Keratinocyte (primary cell): ENCODE measurements around the gene METTL8. TPM values are rescaled to one million over a fixed set of nuclear protein-coding genes. Genes with fewer than 3 reads are reported as not detected.

ENCODE experiments used
- DNase-seq: peaks from one replicate; pipeline ENCODE4 v3.0.0-alpha.2; 2011; ENCODE audit warnings: low read depth, missing footprints, low spot score
- FAIRE-seq: peaks from 2 replicates; lab custom pipeline; 2011; peaks lifted over from hg19 to GRCh38; lab: Jason Lieb, UNC
- H2AFZ ChIP-seq: 2 replicates; pipeline ENCODE4 v1.6.0; 2012; ENCODE audit warnings: low read length, control low read depth, inconsistent platforms; ENCODE audit not compliant: control insufficient read depth
- H3K27ac ChIP-seq: 2 replicates; pipeline ENCODE4 v1.5.1; 2011; ENCODE audit warnings: low read length; ENCODE audit not compliant: control insufficient read depth, insufficient read depth
- H3K27me3 ChIP-seq: 3 replicates; pipeline ENCODE4 v1.6.0; 2011; ENCODE audit warnings: low read length; ENCODE audit not compliant: control insufficient read depth, insufficient read depth; ENCODE audit errors: extremely low read depth
- H3K36me3 ChIP-seq, 2 experiments: 2 replicates in 1 of 2; 3 replicates in 1 of 2; pipeline ENCODE4 v1.5.1; 2011; ENCODE audit warnings: low read length in 2 of 2, mild to moderate bottlenecking in 1 of 2; ENCODE audit not compliant: control insufficient read depth in 2 of 2, insufficient read depth in 2 of 2; ENCODE audit errors: extremely low read depth in 1 of 2
- H3K4me1 ChIP-seq: 3 replicates; pipeline ENCODE4 v1.5.1; 2011; ENCODE audit warnings: low read length; ENCODE audit not compliant: control insufficient read depth, insufficient read depth; ENCODE audit errors: extremely low read depth
- H3K4me2 ChIP-seq: 3 replicates; pipeline ENCODE4 v1.6.0; 2011; ENCODE audit warnings: low read depth, low read length; ENCODE audit not compliant: control insufficient read depth, insufficient read depth; ENCODE audit errors: extremely low read depth
- H3K4me3 ChIP-seq, 3 experiments: fragments of 200-600 bp in 1 of 3; sonication (generic) in 1 of 3; 2 replicates in 2 of 3; 3 replicates in 1 of 3; pipeline ENCODE4 v1.5.1; 2011 to 2016; ENCODE audit warnings: low read length in 3 of 3, mild to moderate bottlenecking in 3 of 3, control low read depth in 2 of 3, inconsistent platforms in 1 of 3, low read depth in 1 of 3, mixed read lengths in 1 of 3, mixed run types in 1 of 3, moderate library complexity in 1 of 3; ENCODE audit not compliant: control insufficient read depth in 2 of 3, insufficient read depth in 2 of 3; ENCODE audit errors: extremely low read depth in 1 of 3
- H3K79me2 ChIP-seq: 2 replicates; pipeline ENCODE4 v1.6.0; 2012; ENCODE audit warnings: low read length; ENCODE audit not compliant: control insufficient read depth, insufficient read depth
- H3K9ac ChIP-seq: 3 replicates; pipeline ENCODE4 v1.6.0; 2011; ENCODE audit warnings: low read length; ENCODE audit not compliant: control insufficient read depth, insufficient read depth; ENCODE audit errors: extremely low read depth
- H3K9me1 ChIP-seq: 3 replicates; pipeline ENCODE4 v1.6.0; 2011; ENCODE audit warnings: low read length; ENCODE audit not compliant: control insufficient read depth, insufficient read depth; ENCODE audit errors: extremely low read depth
- H3K9me3 ChIP-seq: 2 replicates; pipeline ENCODE4 v1.5.1; 2012; ENCODE audit warnings: low read depth, low read length; ENCODE audit not compliant: control insufficient read depth
- H4K20me1 ChIP-seq: 3 replicates; pipeline ENCODE4 v1.6.0; 2011; ENCODE audit warnings: low read length; ENCODE audit not compliant: control insufficient read depth, insufficient read depth; ENCODE audit errors: extremely low read depth
- EZH2 ChIP-seq: IDR thresholded peaks from one replicate; pipeline ENCODE4 v1.6.1; 2012; ENCODE audit warnings: inconsistent platforms, mild to moderate bottlenecking, low read length, moderate library complexity
- dilution Hi-C: fragments of 300-500 bp; cut with MboI; formaldehyde crosslinking; loops from one replicate; pipeline ENCODE4 v1.7.0; 2020; ENCODE audit warnings: low sequenced_read_pairs; ENCODE audit not compliant: extremely low pct_ligation_motif_present
- polyA minus RNA-seq, 3 experiments: library from RNA; depleted of rRNA, polyadenylated mRNA; stranded (reverse); fragments of >200 nt; gene quantifications; 1 replicate in 1 of 3; 2 replicates in 1 of 3; 3 replicates in 1 of 3; pipeline ENCODE4 v1.2.3, GENCODE V29; 2011
- polyA plus RNA-seq, 5 experiments: library from polyadenylated mRNA; depleted of rRNA in 3 of 5; stranded (reverse) in 3 of 5; stranded (forward) in 1 of 5; unstranded in 1 of 5; fragments of >200 nt; gene quantifications; 1 replicate in 1 of 5; 2 replicates in 3 of 5; 3 replicates in 1 of 5; pipeline versions ENCODE4 v1.2.1 to v1.2.3, GENCODE V29; 2011 to 2012; ENCODE audit warnings: missing spikeins in 2 of 5, low read depth in 1 of 5, low replicate concordance in 1 of 5
- TF ChIP-seq, protein P1 (sequence below), 3 experiments: IDR thresholded peaks in 1 of 3; conservative IDR thresholded peaks in 1 of 3; optimal IDR thresholded peaks in 1 of 3; 2 replicates in 2 of 3; 3 replicates in 1 of 3; pipeline versions ENCODE3 to v1.5.1; 2011; ENCODE audit warnings: low read length in 3 of 3, mild to moderate bottlenecking in 3 of 3, moderate library complexity in 2 of 3, control low read depth in 1 of 3, inconsistent platforms in 1 of 3; ENCODE audit not compliant: insufficient read depth in 2 of 3; ENCODE audit errors: extremely low read depth in 1 of 3

METTL8 gene, protein sequence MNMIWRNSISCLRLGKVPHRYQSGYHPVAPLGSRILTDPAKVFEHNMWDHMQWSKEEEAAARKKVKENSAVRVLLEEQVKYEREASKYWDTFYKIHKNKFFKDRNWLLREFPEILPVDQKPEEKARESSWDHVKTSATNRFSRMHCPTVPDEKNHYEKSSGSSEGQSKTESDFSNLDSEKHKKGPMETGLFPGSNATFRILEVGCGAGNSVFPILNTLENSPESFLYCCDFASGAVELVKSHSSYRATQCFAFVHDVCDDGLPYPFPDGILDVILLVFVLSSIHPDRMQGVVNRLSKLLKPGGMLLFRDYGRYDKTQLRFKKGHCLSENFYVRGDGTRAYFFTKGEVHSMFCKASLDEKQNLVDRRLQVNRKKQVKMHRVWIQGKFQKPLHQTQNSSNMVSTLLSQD
- polyA plus RNA-seq: 43.7 to 81.2 TPM (median 44.5 TPM) in 3 replicates
- polyA plus RNA-seq (2011; ENCODE audit: low read depth): 65.7 TPM
- 38.5 and 81.6 TPM in 2 replicates for polyA plus RNA-seq (2011; cell fraction: cytosol; rRNA removed)
- polyA plus RNA-seq (2011; cell fraction: nucleus; rRNA removed): 47.4 and 66.0 TPM in 2 replicates
- polyA plus RNA-seq (2012; ENCODE audit: low replicate concordance): 29.8 and 39.9 TPM in 2 replicates
- 17.9 to 54.3 TPM (median 30.3 TPM) in 3 replicates for polyA minus RNA-seq
- polyA minus RNA-seq (2011; cell fraction: cytosol; rRNA and poly(A)+ RNA removed): 27.4 TPM
- 29.4 and 67.4 TPM in 2 replicates for polyA minus RNA-seq (2011; cell fraction: nucleus; rRNA and poly(A)+ RNA removed)

DNA sequence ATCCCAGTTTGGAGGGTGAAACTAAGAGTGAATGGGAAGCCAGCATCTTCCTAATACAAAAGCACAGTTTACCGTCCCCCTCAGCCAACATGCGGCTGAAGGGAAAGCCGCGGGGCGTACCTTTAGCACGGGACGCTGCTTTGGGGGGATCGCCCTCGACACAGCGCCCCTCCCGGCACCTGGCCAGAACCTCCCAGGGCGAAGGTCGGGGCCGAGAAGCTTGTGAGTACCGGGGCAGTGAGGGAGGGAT lies at the start of gene METTL8:
TSS of gene METTL8 (minus strand) at position 228 of the 250 bp plus-strand sequence. CDS start 41,805 bp downstream, outside the sequence.
- H2AFZ ChIP-seq: peak within 1 kb of the TSS; percentile 87
- no peaks in the 10 kb centered on the region for H3K9me1 ChIP-seq
- DNase-seq (no peak), FAIRE-seq (no peak)
- peaks cover 1 to 8% of the 10 kb centered on the region in 2 experiments for H3K36me3 ChIP-seq
- peaks cover 52% of the 10 kb centered on the region for H3K79me2 ChIP-seq
- H3K27me3 ChIP-seq: no peaks in the 10 kb centered on the region
- H3K9me3 ChIP-seq: no peaks in the 10 kb centered on the region
- peak within 1 kb of the TSS; percentile 82 to 97 (median 92) for H3K4me3 ChIP-seq
- peak within 1 kb of the TSS; percentile 100 for H3K4me2 ChIP-seq
- H4K20me1 ChIP-seq: no peaks in the 10 kb centered on the region
- peak within 1 kb of the TSS; percentile 97 for H3K9ac ChIP-seq
- peaks cover 24% of the 10 kb centered on the region for H3K4me1 ChIP-seq
- H3K27ac ChIP-seq: peak within 1 kb of the TSS; percentile 99
- TF ChIP-seq, protein P1, sequence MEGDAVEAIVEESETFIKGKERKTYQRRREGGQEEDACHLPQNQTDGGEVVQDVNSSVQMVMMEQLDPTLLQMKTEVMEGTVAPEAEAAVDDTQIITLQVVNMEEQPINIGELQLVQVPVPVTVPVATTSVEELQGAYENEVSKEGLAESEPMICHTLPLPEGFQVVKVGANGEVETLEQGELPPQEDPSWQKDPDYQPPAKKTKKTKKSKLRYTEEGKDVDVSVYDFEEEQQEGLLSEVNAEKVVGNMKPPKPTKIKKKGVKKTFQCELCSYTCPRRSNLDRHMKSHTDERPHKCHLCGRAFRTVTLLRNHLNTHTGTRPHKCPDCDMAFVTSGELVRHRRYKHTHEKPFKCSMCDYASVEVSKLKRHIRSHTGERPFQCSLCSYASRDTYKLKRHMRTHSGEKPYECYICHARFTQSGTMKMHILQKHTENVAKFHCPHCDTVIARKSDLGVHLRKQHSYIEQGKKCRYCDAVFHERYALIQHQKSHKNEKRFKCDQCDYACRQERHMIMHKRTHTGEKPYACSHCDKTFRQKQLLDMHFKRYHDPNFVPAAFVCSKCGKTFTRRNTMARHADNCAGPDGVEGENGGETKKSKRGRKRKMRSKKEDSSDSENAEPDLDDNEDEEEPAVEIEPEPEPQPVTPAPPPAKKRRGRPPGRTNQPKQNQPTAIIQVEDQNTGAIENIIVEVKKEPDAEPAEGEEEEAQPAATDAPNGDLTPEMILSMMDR (optimal IDR thresholded peaks at IDR 0.05 in 1 of 3, IDR thresholded peaks at IDR 0.05 in 1 of 3, conservative IDR thresholded peaks at IDR 0.05 in 1 of 3; ENCODE audit: extremely low read depth in 1 of 3, insufficient read depth in 2 of 3, low read length in 3 of 3): peak; percentile 13 to 47 (median 35)
- no peak for TF ChIP-seq EZH2
- dilution Hi-C loops: no loop called here

- H3K4me3 ChIP-seq: no peak overlapping the region
- dilution Hi-C loops: no loop called here
- H3K79me2 ChIP-seq: no peaks in the 10 kb centered on the region
- H4K20me1 ChIP-seq: no peaks in the 10 kb centered on the region
- FAIRE-seq: peak; percentile 9
- H3K36me3 ChIP-seq: peaks cover 8 to 10% of the 10 kb centered on the region in 2 experiments
- H3K27ac ChIP-seq: no peak overlapping the region
- no peak overlapping the region for H2AFZ ChIP-seq
- DNase-seq: no peak
- TF ChIP-seq EZH2: no peak
- TF ChIP-seq, protein P1 (optimal IDR thresholded peaks at IDR 0.05 in 1 of 3, IDR thresholded peaks at IDR 0.05 in 1 of 3, conservative IDR thresholded peaks at IDR 0.05 in 1 of 3; ENCODE audit: extremely low read depth in 1 of 3, insufficient read depth in 2 of 3, low read length in 3 of 3): no peak
- no peak overlapping the region for H3K9ac ChIP-seq
- no peaks in the 10 kb centered on the region for H3K9me3 ChIP-seq
- no peak overlapping the region for H3K4me2 ChIP-seq
- no peaks in the 10 kb centered on the region for H3K9me1 ChIP-seq
- no peaks in the 10 kb centered on the region for H3K27me3 ChIP-seq
- peaks cover 2% of the 10 kb centered on the region for H3K4me1 ChIP-seq
Measured at GRCh38 chr2:171482877-171483276, 49.1 kb upstream of the METTL8 start.
